ENCODE measurements around the gene ZNF132. TPM values are rescaled to one million over a fixed set of nuclear protein-coding genes. Genes with fewer than 3 reads are reported as not detected.

ZNF132 gene
- 8.0 and 8.8 TPM in 2 replicates for total RNA-seq

GRCh38 chr19:58439576-58440554 is at the start of gene ZNF132:
TSS of gene ZNF132 (minus strand) at chr19:58440153. CDS start at chr19:58439821, 332 bp downstream.

GRCh38 chr19:58475714-58476497 is 36.0 kb upstream of the ZNF132 start, which contains the start of gene ZNF446:
TSS of gene ZNF446 (plus strand) at chr19:58476352. CDS start at chr19:58477219, 867 bp downstream.

GRCh38 chr19:58466760-58467589 is 27.0 kb upstream of the ZNF132 start, which contains the start of gene ZNF324:
TSS of gene ZNF324 (plus strand) at chr19:58467080. CDS start at chr19:58469186, 2,106 bp downstream.

GRCh38 chr19:58451358-58452101 is 11.6 kb upstream of the ZNF132 start, which contains the start of gene ZNF324B:
TSS of gene ZNF324B (plus strand) at chr19:58451622. CDS start at chr19:58453702, 2,080 bp downstream.

GRCh38 chr19:58408152-58409009 is 31.6 kb downstream of the ZNF132 start, which contains the start of gene ZNF584:
TSS of gene ZNF584 (plus strand) at chr19:58408649. CDS start at chr19:58409148, 499 bp downstream.

GRCh38 chr19:58395220-58395978 is 44.6 kb downstream of the ZNF132 start, which contains the start of gene RNF225:
TSS of gene RNF225 (plus strand) at chr19:58395656. CDS start at chr19:58396090, 434 bp downstream.

GRCh38 chr19:58386576-58387337 is 53.2 kb downstream of the ZNF132 start, which contains the start of gene RPS5:
TSS of gene RPS5 (plus strand) at chr19:58387269. CDS start at chr19:58388138, 869 bp downstream.

Small RNA genes lying within 50 kb of the gene (small RNA-seq; reads per million reads assigned to genes)
- gene MIR4754 = not detected
- gene RNU6-1337P = not detected

Other genes starting within 250 kb of the ZNF132 start
- 25.7 and 41.0 TPM in 2 replicates for gene ZNF544, start 211.2 kb downstream of the ZNF132 start, total RNA-seq
- gene ZNF8, start 161.2 kb downstream of the ZNF132 start, total RNA-seq = 6.0 and 6.5 TPM in 2 replicates
- gene ERVK3-1, start 134.8 kb downstream of the ZNF132 start, total RNA-seq = 25.9 and 36.6 TPM in 2 replicates
- gene ZSCAN22, start 113.2 kb downstream of the ZNF132 start, total RNA-seq = 2.5 and 3.2 TPM in 2 replicates
- 0.65 and 1.5 TPM in 2 replicates for gene A1BG, start 86.7 kb downstream of the ZNF132 start, total RNA-seq
- 0.78 and 1.5 TPM in 2 replicates for gene ZNF497, start 77.4 kb downstream of the ZNF132 start, total RNA-seq
- gene ZNF837, start 59.1 kb downstream of the ZNF132 start, total RNA-seq = 2.2 and 2.7 TPM in 2 replicates
- gene RPS5, start 52.9 kb downstream of the ZNF132 start, total RNA-seq = 995 and 1,127 TPM in 2 replicates
- gene RNF225, start 44.5 kb downstream of the ZNF132 start, total RNA-seq = 0.13 TPM in 1 of 2 replicates, not detected in the other
- gene ZNF584, start 31.5 kb downstream of the ZNF132 start, total RNA-seq = 13.2 TPM in 2 replicates
- gene ZNF324B, start 11.5 kb upstream of the ZNF132 start, total RNA-seq = 7.2 and 8.4 TPM in 2 replicates
- 12.9 and 13.1 TPM in 2 replicates for gene ZNF324, start 26.9 kb upstream of the ZNF132 start, total RNA-seq
- 9.1 TPM in 2 replicates for gene ZNF446, start 36.2 kb upstream of the ZNF132 start, total RNA-seq
- 3.5 and 4.8 TPM in 2 replicates for gene SLC27A5, start 71.8 kb upstream of the ZNF132 start, total RNA-seq
- 5.5 and 5.9 TPM in 2 replicates for gene ZBTB45, start 79.7 kb upstream of the ZNF132 start, total RNA-seq
- gene TRIM28, start 103.9 kb upstream of the ZNF132 start, total RNA-seq = 155 and 186 TPM in 2 replicates
- gene CHMP2A, start 115.0 kb upstream of the ZNF132 start, total RNA-seq = 104 TPM in 2 replicates
- gene UBE2M, start 118.5 kb upstream of the ZNF132 start, total RNA-seq = 37.7 and 46.0 TPM in 2 replicates
- gene MZF1, start 133.2 kb upstream of the ZNF132 start, total RNA-seq = 14.7 and 15.5 TPM in 2 replicates

Measured in articular chondrocyte of knee joint (primary cell).